NCI-H1436 (cell line): ENCODE measurements around the gene SHISA7.
"Not testable (repeated sequence)": the region's sequence is repeated elsewhere in the genome, so short reads cannot be mapped to it uniquely, and the experiment has no call there.

Experiments used
- DNase-seq: peaks from one replicate; lab custom pipeline; 2025; lab: John Stamatoyannopoulos, UW

The SHISA7 gene

DNA sequence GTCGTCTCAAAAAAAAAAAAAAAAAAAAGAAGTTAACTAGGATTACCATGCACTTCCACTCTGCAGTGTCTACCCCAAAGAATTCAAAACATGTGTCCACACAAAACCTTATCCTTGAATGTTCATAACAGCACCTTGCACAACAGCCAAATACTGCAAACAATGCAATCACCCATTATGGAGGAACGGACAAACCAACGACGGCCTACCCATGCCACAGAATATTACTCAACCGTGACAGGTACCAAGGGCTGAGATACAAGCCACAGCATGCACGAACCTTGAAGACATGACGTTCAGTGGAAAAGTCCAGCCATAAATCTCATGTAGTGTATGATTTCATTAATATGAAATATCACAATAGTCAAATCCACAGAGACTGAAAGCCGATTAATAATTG lies 3.0 kb upstream of the SHISA7 start:
- no peak for DNase-seq

DNA sequence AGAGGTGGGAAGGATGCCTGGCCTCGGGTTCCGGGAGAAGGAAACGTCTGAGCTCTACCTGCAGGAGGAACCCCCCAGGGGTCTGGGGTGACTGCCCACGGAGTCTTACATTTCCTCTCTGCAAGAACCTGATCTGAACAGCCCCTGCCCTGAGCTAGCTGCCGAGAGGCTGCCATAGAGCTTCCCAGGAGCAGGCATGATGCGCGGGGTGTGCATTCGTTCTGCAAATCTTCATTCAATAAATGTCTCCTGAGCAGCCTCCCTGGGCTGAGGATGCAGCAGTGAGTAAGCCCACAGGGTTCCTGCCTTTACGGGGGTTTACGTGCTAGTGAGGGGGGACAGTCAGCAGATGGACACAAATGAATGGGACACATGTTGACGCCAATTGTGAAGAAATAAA lies 1.5 kb upstream of the SHISA7 start:
- DNase-seq: no peak

DNA sequence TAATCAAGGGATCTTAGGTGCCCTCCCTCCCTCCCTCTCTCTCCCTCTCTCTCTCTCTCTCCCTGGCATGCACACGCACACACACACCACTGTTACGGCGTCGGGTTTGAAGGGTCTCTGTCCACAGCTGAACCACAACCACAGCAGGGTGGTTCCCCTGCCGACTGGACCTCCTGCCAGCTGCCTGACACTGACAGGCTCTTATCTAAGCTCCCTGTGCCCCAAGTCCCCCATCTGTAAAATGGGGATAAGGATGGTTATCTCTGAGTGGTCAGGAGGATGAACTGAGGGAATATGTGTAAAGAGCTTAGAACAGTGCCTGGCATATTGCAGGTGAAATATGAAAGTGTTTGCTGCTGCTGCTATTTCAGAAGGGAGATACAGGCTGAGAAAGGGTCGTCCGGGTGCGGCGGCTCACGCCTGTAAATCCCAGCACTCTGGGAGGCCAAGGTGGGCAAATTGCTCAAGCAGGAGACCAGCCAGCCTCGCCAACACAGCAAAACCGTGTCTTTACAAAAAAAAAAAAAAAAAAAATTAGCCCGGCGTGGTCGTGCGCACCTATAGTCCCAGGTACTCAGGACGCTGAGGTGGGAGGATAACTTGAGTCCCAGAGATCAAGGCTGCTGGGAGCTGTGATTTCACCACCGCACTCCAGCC lies 852 bp upstream of the SHISA7 start:
- no peak for DNase-seq

DNA sequence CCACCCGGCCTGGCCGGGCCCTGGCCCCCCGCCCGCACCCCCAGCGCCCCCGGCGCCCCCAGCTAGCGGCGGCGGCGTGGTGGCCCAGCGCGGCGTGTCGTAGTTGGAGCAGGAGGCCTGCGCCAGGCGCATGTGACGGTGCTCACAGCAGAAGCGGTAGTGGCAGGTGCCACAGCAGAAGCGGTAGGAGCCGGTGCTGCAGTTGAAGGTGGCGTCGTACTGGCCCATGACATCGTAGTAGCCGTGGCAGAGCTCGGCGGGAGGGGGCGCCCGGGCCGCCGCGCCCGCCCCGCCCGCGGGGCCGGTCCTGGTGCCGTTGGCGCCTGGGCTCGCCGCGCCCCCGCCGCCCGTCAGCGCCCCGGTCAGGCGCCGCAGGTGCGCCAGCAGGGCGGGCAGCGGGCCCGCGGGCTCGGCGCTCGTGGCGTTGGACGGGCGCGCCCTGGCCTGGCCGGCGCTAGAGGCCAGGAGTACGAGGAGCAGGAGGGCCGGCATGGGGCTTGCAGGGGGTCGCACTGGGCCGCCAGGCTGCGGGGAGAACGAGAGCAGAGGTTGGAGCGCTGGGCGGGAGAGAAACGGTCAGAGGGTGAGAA lies 633 bp downstream of the SHISA7 start:
- DNase-seq: peak; percentile 15

DNA sequence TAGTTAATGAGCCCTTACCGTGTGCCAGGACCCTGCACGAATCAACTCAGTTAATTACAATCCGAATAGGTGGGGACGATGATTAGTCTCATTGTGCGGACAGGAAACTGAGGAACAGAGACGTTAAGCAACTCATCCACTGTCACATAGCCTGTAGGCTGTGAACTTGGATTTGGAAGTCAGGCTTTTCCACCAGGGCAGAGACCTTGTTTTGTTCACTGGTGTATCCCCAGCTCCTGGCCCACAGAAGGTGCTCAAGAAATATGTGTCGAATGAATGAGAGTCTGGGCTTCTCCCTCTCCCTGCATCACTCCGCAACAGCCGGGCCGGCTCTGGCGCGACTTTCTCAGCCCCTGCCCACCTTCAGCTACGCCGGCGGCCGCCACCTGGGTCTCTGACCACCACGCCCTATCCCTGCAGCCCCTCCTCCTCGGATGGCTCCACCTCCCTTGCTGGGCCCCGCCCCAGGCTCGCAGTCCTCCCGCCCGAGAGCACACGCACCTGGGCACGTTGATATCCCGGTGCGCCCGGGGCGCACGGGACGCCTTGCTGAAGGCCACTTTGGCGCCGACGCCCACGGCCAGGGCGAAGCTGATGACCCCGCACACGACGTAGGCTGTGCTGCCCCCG lies 1.3 kb downstream of the SHISA7 start:
- peak; percentile 44 for DNase-seq

DNA sequence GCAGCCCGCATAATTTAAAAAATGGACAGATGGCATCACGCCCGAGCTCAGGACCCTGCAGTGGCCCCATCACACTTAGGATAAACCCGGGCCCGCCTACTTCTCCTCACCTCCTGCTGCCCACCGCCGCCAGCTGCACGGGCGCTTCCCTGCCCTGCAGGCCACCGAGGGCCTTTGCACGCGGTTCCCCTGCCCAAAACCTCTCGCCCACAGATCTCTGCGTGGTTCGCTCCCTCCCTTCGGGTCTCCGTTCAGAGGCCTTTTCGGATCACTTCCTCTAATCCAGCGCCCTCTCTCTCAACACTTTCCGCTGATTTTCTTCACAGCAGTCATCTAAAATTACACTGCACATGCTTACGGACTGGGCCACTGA lies 1.8 kb downstream of the SHISA7 start:
- no peak for DNase-seq

DNA sequence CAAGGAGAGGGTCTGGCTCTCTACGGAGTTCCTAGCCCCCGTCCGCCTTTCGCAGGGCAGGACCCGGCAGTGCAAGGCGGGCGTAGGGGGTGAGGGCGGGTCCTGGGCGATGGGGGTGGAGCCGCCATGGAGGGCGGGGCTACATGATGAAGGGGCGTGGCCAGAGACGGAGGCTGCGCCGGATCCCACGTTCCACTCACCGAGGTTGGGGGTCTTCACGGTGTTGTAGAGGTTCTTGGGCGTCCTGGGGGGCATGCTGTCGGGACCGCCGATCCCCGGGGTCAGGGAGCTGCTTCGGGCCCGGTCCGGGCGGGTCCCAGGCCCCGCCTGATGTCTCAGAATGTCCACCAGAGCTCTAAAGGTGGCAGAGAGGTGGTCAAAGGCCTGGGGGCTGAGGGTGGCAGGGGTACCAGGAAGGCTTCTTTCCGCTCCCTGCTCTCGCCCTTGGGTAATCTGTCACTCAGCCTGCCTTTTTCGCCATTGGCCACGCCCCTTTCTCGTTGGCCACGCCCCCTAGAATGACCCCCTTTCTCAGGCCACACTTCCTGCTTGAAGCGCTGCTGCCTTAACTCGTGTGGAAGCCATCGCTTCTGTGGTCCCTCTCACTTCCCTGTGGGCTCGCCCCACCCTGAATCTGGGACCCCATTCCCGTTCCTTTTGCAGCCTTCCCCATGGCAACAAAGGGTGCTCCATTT lies 2.5 kb downstream of the SHISA7 start:
- DNase-seq: peak; percentile 15

DNA sequence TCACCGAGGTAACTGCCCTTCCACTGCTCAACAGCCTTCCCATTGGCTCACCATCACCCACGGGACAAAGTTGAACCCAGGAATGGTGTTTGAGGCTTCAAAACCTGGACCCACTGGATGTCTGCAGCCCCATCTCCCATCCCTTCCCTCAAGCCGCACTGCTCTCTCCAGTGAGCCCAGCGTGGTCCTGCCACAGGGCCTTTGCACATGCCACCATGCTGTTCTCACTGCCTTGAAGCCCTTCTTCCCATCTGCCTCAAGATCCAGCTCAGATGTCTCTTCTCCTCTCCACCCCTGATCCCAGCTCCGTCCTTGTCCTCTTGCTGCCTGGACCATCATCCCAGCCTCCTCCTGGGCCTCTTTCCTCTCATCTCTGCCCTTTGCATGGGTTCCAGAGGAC lies 4.0 kb downstream of the SHISA7 start:
- no peak for DNase-seq

DNA sequence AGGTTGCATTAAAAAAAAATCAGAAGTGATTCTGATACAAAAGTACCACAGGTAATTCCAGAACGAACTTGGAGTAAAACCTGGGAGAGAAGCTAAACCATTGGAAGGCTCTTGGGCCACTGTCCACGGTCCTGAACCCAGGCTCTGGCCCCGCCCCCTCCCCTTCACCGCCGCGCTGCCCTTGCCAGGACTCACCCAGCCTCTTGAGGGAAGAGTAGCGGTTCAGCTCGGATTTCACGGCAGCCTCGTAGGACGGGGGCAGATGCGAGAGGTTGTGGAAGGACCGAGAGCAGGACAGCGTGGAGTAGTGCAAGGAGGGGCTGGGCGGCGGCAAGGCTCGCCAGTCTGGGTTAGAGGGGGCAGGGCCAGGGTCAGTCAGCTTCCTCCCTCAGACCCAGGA lies 5.7 kb downstream of the SHISA7 start:
- no peak for DNase-seq

DNA sequence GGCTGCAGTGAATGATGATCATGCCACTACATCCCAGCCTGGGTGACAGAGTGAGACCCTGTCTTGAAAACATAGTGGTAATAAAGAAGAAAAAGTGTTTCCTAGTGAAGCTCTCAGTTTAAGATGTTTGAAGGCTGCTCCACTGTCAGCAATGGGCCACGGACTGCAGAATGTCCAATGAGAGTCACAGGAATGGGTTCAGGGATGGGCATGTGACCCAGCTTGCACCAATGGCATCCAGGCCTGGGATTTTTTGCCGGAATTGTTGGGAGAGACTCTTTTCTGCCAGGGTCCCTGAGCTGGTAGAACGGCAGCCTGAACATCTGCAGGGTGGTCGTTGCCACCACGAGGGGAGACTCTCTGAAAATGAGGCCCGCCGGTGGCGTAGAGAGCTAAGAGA lies 6.3 kb downstream of the SHISA7 start:
- no peak for DNase-seq

DNA sequence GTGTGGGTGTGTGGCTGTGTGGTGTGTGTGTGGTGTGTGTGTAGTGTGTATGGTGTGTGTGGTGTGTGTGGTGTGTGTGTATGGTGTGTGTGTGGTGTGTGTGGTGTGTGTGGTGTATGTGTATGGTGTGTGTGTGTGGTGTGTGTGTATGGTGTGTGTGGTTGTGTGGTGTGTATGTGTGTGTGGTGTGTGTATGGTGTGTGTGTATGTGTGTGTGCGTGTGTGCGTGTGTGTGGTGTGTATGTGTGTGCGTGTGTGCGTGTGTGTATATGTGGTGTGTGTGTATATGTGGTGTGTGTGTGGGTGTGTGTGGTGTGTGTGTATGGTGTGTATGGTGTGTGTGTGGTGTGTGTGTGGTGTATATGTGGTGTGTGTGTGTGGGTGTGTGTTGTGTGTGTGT lies 8.1 kb downstream of the SHISA7 start:
- no peak for DNase-seq

DNA sequence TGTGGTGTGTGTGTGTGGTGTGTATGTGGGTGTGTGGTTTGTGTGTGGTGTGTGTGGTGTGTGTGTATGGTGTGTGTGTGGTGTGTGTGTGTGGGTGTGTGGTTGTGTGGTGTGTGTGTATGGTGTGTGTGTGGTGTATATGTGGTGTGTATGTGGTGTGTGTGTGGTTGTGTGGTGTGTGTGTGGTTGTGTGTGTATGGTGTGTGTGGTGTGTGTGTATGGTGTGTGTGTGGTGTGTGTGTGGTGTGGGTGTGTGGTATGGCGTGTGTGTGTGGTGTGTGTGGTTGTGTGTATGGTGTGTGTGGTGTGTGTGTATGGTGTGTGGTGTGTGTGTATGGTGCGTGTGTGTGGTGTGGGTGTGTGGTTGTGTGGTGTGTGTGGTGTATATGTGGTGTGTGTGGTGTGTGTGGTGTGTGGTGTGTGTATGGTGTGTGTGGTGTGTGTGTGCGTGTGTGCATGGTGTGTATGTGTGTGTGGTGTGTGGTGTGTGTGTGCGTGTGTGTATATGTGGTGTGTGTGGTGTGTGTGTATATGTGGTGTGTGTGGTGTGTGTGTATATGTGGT lies 8.7 kb downstream of the SHISA7 start:
- no peak for DNase-seq

DNA sequence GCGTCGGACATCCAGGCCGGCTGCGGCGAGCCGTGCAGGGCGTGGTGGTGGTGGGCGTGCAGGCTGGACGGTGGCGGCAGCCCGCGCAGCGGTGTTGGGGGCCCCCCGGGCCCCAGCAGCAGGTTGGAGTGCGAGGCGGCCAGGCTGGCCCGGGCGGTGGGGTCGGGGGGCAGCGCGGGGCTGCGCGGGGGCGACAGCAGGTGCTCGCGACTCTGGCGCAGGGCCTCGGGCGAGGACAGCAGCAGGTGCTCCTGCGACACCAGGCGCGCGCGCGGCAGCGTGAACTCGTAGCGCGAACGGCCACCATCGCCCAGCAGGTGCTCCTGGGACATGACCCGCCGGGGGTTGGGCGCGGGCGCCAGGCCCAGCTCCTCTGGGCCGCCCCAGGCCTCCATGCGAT lies 9.8 kb downstream of the SHISA7 start:
- no peak for DNase-seq

DNA sequence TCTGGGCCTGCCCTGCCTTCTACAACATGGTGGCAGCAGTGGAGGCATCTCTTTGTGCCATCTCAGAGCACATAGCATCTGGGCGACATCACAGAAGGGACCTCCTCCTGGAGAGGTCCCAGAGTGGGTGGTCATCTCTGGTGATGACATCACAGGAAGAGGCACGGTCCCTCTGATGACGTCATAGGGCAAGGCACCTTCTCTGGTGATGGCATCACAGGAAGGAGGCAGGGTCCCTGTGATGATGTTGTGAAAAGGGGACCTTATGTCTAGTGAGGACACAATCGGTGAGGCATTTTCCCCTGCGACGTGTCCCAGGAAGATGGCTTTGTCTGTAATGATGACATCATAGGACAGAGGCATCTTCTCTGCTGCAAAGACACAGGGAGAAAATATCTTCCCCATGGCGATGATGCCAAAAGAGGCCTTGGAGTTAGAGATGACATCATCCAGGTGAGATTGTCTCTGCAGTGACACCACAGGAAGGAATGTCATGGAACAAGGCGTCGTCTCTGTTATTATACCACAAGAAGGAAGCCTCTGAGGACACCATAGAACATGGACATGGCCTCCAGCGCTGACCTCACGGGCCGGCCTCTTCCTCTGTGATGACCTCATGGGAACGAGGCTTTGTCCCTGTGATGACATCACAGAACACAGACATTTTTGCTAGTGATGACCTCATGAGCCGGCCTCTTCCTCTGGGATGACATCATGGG lies 10.7 kb downstream of the SHISA7 start:
- DNase-seq: no peak

DNA sequence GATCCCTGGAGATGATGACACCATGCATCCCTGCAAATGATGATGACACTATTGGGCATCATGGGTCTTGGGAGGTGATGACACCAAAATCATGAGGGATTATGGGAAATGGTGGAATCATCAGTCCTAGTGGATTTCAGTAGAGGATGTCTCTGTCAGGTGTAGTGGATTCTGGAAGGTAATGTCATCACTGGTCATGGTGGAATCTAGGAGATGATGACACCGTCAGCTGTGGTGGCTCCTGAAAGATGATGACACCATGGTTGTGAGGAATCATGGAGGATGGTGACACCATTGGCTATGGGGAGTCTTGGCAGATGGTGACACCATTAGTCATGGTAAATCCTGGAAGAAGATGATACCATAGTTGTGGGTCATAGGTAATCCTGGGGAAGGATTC lies 11.9 kb downstream of the SHISA7 start:
- no peak for DNase-seq

DNA sequence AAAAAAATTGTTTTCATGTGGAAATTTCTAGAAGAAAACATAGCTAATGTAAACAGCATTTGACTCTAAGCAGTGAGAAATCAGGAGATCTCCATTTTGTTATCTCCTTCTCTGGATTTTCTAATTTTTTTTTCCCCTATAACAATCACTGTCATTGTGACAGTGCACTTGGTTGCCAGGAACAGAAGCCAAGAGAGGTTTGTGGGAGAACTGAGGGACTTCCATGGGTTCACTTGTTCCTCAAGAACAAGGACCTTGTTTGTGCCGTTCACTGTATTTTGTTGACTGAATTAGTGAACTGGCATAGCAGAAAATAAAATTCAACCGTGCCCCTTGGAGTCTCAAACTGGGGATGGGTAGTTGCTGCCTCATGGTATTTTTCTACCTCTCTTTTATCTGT lies 17.1 kb downstream of the SHISA7 start:
- no peak for DNase-seq

DNA sequence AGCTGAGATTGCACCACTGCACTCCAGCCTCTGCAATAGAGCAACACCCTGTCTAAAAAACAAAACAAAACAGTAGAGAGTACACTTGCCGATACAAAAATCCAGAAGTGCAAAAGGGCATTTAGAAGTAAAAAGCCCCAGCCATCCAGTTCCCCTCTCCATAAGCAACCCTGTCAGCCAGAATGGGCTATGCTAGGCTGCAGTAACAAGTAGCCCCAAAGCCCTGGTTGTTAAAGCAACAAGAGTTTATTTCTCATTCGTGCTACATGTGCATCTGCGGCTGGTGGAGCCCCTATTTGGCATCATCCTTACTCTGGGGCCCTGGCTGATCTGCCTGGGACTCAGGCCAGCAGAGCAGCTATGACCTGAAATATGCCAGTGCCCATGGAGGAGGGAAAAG lies 18.6 kb downstream of the SHISA7 start:
- DNase-seq: no peak

DNA sequence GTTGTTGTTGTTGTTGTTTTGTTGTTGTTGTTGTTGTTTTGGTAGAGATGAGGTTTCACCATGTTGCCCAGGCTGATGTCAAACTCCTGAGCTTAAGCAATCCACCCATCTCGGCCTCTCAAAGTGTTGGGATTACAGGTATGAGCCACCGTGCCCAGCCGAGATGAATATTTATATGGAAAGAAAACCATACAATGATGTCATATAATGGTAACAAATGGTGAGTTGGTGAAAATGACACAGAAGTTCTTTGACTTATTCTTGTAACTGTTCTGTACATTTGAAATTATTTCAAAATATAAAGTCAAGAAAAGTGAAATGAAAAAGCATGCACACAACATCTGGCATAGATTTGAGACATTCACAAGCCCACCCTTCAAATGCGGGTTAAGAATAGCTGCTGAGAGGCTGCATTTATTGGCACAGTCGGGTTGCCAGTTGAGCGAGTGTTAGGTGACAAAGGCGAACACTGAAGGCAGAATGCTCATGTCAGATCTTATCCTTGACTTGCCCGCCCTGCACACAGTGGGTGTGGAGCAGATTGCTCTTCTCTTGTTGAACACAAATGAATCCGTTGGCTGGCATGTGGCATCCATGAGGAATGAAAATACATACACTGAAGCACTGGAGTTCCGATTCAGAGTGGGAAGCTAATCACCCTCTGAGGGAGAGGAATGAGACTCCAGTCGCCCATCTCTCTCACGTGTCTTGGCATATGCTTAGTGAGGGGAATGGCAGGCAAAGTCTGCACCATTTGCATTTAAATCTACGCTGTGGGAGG lies 19.7 kb downstream of the SHISA7 start:
- DNase-seq: no peak

DNA sequence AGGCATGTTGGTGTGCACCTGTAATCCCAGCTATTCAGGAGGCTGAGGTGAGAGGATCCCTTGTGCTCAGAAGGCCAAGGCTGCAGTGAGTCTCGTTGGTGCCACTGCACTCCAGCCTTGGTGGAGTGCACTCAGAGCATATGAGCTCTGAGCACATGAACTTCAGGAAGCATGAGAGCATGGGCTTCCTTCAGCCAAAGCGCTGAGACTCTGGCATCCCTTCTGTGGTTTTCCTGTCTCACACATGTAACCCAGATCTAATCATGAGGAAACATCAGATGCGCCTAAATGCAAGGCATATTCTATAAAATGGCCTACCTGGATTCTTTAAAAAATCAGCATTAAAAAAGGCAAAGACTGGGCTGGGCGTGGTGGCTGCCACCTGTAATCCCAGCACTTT lies 21.8 kb downstream of the SHISA7 start:
- DNase-seq: not testable (repeated sequence)

DNA sequence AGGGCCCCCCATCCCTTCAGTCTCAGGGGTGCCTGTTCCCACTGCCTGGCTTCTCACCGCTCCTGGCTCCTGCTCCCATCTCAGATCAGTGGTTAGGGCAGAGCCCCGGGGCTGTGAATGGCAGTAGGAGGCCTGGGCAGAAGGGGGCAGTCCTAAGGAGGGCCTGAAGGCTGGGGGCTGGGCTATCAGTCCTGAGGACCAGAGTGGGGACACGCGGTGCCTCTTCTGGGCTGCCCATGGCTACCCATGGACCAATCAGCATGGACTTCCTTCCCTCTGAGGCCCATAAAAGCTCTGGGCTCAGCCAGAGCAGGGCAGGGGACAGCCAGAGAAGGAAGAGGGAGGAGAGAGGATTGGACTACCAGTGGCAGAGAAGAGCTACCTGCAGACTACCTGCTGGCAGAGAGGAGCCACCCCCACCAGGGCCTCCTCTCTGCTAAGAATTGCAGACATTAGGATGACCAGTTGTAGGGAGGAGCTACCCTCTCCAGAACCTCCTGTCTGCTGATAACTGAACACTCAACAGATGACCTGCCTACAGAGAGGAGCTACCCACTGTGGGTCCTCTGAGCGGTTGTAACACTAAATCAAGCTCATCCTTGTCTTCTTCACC lies 23.4 kb downstream of the SHISA7 start:
- no peak for DNase-seq

DNA sequence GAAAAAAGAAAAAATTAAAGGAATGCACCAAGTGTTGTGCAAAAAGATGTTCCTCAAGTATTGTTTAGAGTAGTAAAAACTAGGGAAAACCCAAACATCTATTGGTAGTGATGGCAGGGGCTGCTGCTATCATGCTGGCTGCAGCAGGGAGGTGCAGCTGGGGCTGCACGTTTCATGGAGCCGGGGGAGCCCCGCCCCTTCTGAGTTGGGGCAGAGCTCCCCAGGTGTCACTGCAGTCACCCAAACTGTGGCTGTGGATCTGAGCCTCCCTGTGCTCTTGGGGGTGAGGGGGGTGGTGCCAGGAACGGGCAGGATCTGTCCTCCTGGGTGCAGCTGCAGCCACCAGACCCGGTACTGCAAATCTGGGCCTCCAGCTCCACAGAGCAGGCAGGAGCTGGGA lies 24.0 kb downstream of the SHISA7 start:
- DNase-seq: no peak
